HepG2 (cell line): ENCODE data around the gene CHST13. TPM values are rescaled to one million over a fixed set of nuclear protein-coding genes. Genes with fewer than 3 reads are reported as not detected.
A peak's percentile ranks its signal among the peaks of the same experiment; 100 is the strongest.

Experiments
- CTCF ChIP-seq: sonication (generic); formaldehyde crosslinking; IDR thresholded peaks from 2 replicates; pipeline ENCODE4 v1.5.0; 2020; ENCODE audit warnings: mild to moderate bottlenecking, missing genetic modification reagents, moderate library complexity
- HCFC1 ChIP-seq: fragments of 150-350 bp; IDR thresholded peaks from 2 replicates; pipeline ENCODE4 v1.6.1; 2014; ENCODE audit warnings: low read depth, low read length
- RERE ChIP-seq: IDR thresholded peaks from 2 replicates; pipeline ENCODE4 v1.6.1; 2016; ENCODE audit warnings: low read depth, missing genetic modification reagents, missing compliant biosample characterization
- SOX13 ChIP-seq, 3 experiments: fragments of 450-650 bp in 1 of 3; sonication (generic) in 1 of 3; formaldehyde crosslinking in 1 of 3; IDR thresholded peaks in 2 of 3; conservative IDR thresholded peaks in 1 of 3; 2 replicates each; pipeline versions ENCODE4 v1.5.0 to v1.6.1; 2016 to 2020; ENCODE audit warnings: antibody characterized with exemption in 1 of 3, mild to moderate bottlenecking in 1 of 3, missing compliant biosample characterization in 1 of 3, missing genetic modification reagents in 1 of 3, moderate library complexity in 1 of 3
- ZNF274 ChIP-seq: sonication (generic); formaldehyde crosslinking; IDR thresholded peaks from 2 replicates; pipeline ENCODE4 v1.5.1; 2020; ENCODE audit warnings: mild to moderate bottlenecking, missing genetic modification reagents
- ZNF407 ChIP-seq: sonication (generic); formaldehyde crosslinking; IDR thresholded peaks from one replicate; pipeline ENCODE4 v1.5.1; 2020; ENCODE audit warnings: mild to moderate bottlenecking, missing genetic modification reagents; ENCODE audit errors: not compliant biosample characterization
- ZNF678 ChIP-seq: sonication (generic); formaldehyde crosslinking; IDR thresholded peaks from 2 replicates; pipeline ENCODE4 v1.4.0; 2020; ENCODE audit warnings: mild to moderate bottlenecking, missing genetic modification reagents
- polyA plus RNA-seq, 8 experiments: library from polyadenylated mRNA; depleted of rRNA in 3 of 8; stranded (reverse) in 7 of 8; unstranded in 1 of 8; fragments of >200 nt; fragmentation: Illumina TruSeq in 4 of 8; extraction: Trizol in 4 of 8; gene quantifications; 2 replicates each; pipeline versions ENCODE4 v1.2.1 to v1.2.3, GENCODE V29; 2011 to 2016; ENCODE audit warnings: low read depth in 4 of 8, missing spikeins in 1 of 8, mixed read lengths in 1 of 8; ENCODE audit not compliant: insufficient read depth in 1 of 8
- total RNA-seq, 5 experiments: library from RNA; depleted of rRNA; stranded (reverse); fragments of >200 nt; fragmentation: Illumina TruSeq; extraction: Trizol; gene quantifications; 2 replicates each; pipeline ENCODE4 v1.2.3, GENCODE V29; 2016; ENCODE audit warnings: low read depth in 1 of 5
- TF ChIP-seq, protein P1 (sequence below): sonication (generic); formaldehyde crosslinking; conservative IDR thresholded peaks from 2 replicates; pipeline ENCODE4 v1.4.0; 2020; ENCODE audit warnings: mild to moderate bottlenecking, missing genetic modification reagents, moderate library complexity

The CHST13 gene
- total and polyA plus RNA-seq, 2 of the 13 experiments (the other 11 are each of a cell fraction or from before 2014, with no cell fraction given) = 32.0 to 43.1 TPM

- TF ChIP-seq CTCF (CRISPR knock-in tag) (peak; percentile 70), RERE (CRISPR knock-in tag) (no peak), ZNF274 (CRISPR knock-in tag) (no peak), ZNF678 (no peak), HCFC1 (no peak), SOX13 (IDR thresholded peaks at IDR 0.05) (no peak), SOX13 (CRISPR knock-in tag; conservative IDR thresholded peaks at IDR 0.05 in 1 of 2, IDR thresholded peaks at IDR 0.05 in 1 of 2) (no peak), ZNF407 (CRISPR knock-in tag) (no peak)
- TF ChIP-seq, protein P1, sequence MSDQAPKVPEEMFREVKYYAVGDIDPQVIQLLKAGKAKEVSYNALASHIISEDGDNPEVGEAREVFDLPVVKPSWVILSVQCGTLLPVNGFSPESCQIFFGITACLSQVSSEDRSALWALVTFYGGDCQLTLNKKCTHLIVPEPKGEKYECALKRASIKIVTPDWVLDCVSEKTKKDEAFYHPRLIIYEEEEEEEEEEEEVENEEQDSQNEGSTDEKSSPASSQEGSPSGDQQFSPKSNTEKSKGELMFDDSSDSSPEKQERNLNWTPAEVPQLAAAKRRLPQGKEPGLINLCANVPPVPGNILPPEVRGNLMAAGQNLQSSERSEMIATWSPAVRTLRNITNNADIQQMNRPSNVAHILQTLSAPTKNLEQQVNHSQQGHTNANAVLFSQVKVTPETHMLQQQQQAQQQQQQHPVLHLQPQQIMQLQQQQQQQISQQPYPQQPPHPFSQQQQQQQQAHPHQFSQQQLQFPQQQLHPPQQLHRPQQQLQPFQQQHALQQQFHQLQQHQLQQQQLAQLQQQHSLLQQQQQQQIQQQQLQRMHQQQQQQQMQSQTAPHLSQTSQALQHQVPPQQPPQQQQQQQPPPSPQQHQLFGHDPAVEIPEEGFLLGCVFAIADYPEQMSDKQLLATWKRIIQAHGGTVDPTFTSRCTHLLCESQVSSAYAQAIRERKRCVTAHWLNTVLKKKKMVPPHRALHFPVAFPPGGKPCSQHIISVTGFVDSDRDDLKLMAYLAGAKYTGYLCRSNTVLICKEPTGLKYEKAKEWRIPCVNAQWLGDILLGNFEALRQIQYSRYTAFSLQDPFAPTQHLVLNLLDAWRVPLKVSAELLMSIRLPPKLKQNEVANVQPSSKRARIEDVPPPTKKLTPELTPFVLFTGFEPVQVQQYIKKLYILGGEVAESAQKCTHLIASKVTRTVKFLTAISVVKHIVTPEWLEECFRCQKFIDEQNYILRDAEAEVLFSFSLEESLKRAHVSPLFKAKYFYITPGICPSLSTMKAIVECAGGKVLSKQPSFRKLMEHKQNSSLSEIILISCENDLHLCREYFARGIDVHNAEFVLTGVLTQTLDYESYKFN = no peak
Observed at GRCh38 chr3:126490619-126491018, 33.3 kb upstream of the CHST13 start (continued).
